ENCODE data around the gene SYT2.

SYT2 gene

DNA sequence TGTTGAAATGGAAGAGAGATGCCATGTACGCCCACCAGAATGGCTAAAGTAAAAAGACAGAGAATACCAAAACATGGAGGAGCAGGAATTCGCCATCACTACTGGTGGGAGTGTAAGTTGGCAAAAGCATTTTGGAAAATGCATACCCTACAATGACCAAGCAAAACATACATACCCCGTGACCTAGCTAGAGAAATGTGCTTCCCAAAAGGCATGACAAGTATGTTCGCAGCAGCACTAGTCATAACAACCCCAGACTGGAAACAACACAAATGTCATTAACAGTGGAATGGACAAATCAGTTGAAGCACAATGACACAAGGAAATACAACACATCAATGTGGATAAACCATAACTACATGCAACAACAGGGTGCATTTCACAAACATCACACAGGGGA lies 27.2 kb downstream of the SYT2 start:
- TF ChIP-seq, protein P1, sequence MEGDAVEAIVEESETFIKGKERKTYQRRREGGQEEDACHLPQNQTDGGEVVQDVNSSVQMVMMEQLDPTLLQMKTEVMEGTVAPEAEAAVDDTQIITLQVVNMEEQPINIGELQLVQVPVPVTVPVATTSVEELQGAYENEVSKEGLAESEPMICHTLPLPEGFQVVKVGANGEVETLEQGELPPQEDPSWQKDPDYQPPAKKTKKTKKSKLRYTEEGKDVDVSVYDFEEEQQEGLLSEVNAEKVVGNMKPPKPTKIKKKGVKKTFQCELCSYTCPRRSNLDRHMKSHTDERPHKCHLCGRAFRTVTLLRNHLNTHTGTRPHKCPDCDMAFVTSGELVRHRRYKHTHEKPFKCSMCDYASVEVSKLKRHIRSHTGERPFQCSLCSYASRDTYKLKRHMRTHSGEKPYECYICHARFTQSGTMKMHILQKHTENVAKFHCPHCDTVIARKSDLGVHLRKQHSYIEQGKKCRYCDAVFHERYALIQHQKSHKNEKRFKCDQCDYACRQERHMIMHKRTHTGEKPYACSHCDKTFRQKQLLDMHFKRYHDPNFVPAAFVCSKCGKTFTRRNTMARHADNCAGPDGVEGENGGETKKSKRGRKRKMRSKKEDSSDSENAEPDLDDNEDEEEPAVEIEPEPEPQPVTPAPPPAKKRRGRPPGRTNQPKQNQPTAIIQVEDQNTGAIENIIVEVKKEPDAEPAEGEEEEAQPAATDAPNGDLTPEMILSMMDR (IDR thresholded peaks at IDR 0.05; ENCODE audit: insufficient read depth, low read length, missing control alignments) = no peak
- CTCF ChIA-PET = interaction anchor here (1.8 kb wide), 1 partner anchor 10 kb away, joined by 6 read pairs; no protein-coding TSS in a partner anchor
- DNase-seq (ENCODE audit: low read depth, low spot score) = no peak
- POLR2A ChIA-PET = no interaction called here
- no peak overlapping the region for H3K4me3 ChIP-seq (ENCODE audit: low read depth, low read length)

DNA sequence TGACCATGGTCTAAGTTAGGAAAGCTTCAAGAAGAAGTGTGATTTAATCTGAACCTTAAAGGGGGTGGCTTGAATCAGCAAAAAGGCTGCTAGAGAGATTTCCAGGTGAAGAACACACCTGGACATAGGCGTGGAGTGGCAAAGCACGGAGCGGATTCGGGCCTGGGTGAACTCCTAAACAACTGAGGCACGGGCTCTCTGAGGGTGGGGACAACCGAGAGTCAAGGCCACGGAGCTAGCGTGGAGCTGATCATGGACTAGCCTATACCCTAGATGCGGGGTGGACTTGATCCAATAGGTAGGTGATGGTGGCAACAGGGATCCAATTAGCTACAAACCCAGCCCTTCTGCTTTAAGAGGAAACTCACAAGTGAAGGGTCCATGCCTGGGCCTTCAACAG lies 27.8 kb downstream of the SYT2 start:
- CTCF ChIA-PET = interaction anchor here (1.4 to 1.6 kb wide), 2 partner anchors 23 to 37 kb away, joined by 3 to 7 read pairs; no protein-coding TSS in a partner anchor
- no peak overlapping the region for H3K4me3 ChIP-seq (ENCODE audit: low read depth, low read length)
- POLR2A ChIA-PET = no interaction called here
- no peak for DNase-seq (ENCODE audit: low read depth, low spot score)
- TF ChIP-seq, protein P1 (IDR thresholded peaks at IDR 0.05; ENCODE audit: insufficient read depth, low read length, missing control alignments) = no peak

DNA sequence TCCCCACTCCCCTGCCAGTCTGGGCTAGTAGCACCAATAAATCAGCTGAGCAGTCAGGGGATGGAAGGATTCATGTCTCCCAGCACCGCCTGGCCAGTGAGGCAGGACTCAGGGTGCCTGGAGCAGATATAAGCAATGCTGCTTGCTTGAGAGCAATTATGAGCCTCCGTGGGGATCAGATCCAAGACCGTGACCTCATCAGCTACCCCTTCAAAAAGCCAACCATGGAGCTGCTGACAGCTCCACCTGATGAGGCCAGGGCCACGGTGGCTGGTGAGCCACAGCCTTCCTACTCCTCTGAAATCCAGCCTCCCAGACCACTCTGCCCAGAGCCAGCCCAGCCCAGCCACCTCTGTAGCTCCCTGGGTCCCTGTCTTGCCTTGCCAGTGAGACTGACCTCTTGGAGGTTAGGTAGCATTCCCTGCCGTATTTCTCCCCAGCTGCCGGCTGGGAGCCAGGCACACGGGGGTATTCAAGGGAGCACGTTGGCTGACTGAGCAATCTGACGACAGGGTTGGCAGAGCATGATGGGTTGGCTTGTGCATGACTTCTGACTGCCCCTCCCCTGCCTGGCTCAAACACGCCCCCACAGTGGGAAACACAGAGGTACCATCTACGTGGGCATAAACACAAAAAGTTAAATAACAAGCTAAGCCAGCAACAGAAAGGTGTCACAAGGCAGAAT lies 28.4 kb downstream of the SYT2 start:
- TF ChIP-seq, protein P1 (IDR thresholded peaks at IDR 0.05; ENCODE audit: insufficient read depth, low read length, missing control alignments) = no peak
- no peak overlapping the region for H3K4me3 ChIP-seq (ENCODE audit: low read depth, low read length)
- no peak for DNase-seq (ENCODE audit: low read depth, low spot score)
- CTCF ChIA-PET = interaction anchor here (1.4 to 1.6 kb wide), 2 partner anchors 22 to 37 kb away, joined by 3 to 7 read pairs; no protein-coding TSS in a partner anchor
- POLR2A ChIA-PET = interaction anchor here (0.6 kb wide), 1 partner anchor 1138 kb away, joined by 4 read pairs; no protein-coding TSS in a partner anchor

DNA sequence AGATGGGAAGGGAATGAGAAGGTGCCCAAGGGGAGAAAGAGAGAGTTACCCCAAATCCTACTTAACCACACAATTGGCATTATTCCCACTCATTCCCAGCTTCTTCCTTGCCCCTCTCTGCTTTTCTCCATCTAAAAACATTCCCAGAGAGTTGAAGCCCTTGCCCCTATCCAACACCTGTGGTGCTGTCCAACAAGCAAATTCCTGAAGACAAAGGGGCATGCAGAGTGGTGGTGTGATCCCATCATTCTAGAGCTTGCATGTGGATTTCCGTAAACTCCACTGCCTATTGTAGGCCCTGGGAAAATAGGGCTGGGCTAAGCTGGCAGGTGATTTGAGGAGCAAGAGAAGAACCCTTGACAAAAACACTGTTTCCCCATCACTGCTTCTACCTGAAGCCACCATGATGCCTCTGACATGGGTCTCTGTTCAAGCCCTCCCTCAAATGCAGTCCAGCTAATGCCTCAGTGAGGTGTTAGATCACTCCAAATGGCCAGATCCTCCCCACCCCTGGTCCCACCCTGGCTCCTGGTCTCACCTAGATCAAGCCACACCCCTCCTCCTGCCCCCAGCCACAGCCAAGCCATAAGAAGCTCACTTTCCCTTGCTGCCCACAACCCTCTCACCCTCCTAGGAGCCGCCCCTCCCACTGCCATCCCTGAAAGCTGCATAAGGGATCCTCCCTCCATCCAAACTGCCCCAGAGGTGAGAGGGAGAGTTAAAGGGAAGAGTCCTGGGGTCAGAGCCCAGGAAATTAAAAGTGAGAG lies 29.5 kb downstream of the SYT2 start:
- CTCF ChIA-PET = interaction anchor here (1.6 kb wide), 1 partner anchor 21 kb away, joined by 7 read pairs; no protein-coding TSS in a partner anchor

DNA sequence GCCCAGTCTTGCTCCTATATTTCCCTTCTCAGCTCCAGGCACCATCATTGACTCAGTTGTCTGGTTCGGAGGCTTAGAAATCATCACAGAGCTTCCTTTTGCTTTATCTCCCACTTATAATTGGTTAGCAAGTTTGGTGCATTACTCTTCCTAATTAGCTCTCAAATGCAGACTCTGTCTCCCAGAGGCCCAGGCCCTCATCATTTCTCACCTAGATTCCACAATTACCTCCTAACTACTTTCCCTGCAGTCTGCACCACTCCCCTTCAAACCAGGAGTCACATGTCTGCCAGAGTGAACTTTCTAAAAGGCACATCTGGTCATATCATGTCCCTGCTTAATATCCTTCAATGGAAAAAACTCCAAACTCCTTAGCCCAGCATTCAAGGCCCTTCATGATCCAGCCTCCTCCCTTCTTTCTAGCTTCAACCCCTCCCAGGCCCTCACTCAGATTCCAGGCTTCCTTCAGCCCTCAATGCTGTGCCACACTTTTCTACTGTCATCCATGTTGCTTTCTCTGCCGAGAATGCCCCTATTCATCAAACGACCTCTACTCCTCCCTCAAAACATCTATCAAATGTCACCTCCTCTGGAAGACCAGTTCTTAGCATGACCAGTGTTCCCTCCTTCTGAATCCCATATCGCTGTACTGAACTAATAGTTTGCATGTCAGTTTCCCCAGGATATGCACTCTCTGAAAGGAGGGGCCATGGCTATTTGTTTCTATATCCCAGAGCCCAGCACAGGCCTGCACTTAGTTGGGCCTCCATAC lies 30.7 kb downstream of the SYT2 start:
- ChIA-PET CTCF (interaction anchor here (1.4 kb wide), 2 partner anchors 13 to 54 kb away, joined by 3 to 5 read pairs; no protein-coding TSS in a partner anchor), POLR2A (no interaction called here)

More for the DNA sequence above, 29.5 kb downstream of the SYT2 start:
- no peak for DNase-seq (ENCODE audit: low read depth, low spot score)
- TF ChIP-seq, protein P1 (IDR thresholded peaks at IDR 0.05; ENCODE audit: insufficient read depth, low read length, missing control alignments) = no peak
- POLR2A ChIA-PET = interaction anchor here (0.6 kb wide), 1 partner anchor 1137 kb away, joined by 4 read pairs; no protein-coding TSS in a partner anchor
- H3K4me3 ChIP-seq (ENCODE audit: low read depth, low read length) = no peak overlapping the region

More for the DNA sequence above, 30.7 kb downstream of the SYT2 start:
- TF ChIP-seq, protein P1 (IDR thresholded peaks at IDR 0.05; ENCODE audit: insufficient read depth, low read length, missing control alignments) = no peak
- H3K4me3 ChIP-seq (ENCODE audit: low read depth, low read length) = no peak overlapping the region
- DNase-seq (ENCODE audit: low read depth, low spot score) = no peak
